Stimulated activated naive B cell treated with anti-CD40 and anti-IgM and Interleukin-4, amounts not matched to agents 10 μg/mL and 1 μg/mL and 100 μg/mL, for 72 hours (primary cell): ENCODE measurements around the gene POLD2.

Experiments
- ATAC-seq, 2 donors: fragments of 150-1000 bp; cut with Tn5 transposase; replicated peaks; 2 replicates each; pipeline ENCODE4 v1.10.0; 2021; ENCODE audit warnings: moderate library complexity in 1 of 2
- DNase-seq: peaks from one replicate; pipeline ENCODE4 v3.0.0; 2021
- H3K27ac Mint-ChIP-seq: one replicate; pipeline ENCODE4 v1.8.0; 2022; ENCODE audit warnings: mild to moderate bottlenecking, mixed read lengths
- H3K27me3 Mint-ChIP-seq, 2 donors: one replicate each; pipeline ENCODE4 v1.8.0; 2022; ENCODE audit warnings: mixed read lengths in 2 of 2
- H3K36me3 Mint-ChIP-seq, 2 donors: one replicate each; pipeline ENCODE4 v1.8.0; 2022; ENCODE audit warnings: mixed read lengths in 2 of 2, mild to moderate bottlenecking in 1 of 2
- H3K4me1 Mint-ChIP-seq, 2 donors: one replicate each; pipeline ENCODE4 v1.8.0; 2022; ENCODE audit warnings: mixed read lengths in 2 of 2, mild to moderate bottlenecking in 1 of 2
- H3K4me3 Mint-ChIP-seq, 2 donors: one replicate each; pipeline ENCODE4 v1.8.0; 2022; ENCODE audit warnings: mild to moderate bottlenecking in 2 of 2, mixed read lengths in 2 of 2, moderate library complexity in 1 of 2
- H3K9me3 Mint-ChIP-seq, 2 donors: one replicate each; pipeline ENCODE4 v1.8.0; 2022; ENCODE audit warnings: mixed read lengths in 2 of 2, mild to moderate bottlenecking in 1 of 2

Gene POLD2

DNA sequence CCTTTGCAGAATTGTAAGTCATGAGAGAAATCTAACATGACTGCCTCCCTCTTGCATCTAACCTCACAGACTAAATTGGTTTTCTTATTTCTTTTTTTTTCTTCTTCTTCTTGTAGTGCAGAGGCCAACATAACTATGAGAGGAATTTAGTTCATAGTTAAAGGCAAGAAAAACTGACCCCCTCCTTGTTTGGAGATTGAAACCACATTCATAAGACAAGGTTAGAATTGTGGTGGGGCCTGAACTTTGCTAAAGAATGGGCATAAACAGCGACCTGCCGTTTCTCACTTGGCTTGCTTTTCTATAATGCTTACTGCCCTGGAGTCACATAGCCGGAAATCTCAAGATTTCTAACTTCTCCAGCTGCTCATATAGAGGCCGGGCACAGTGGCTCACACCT, 38.6 kb downstream of the POLD2 start:
- H3K9me3 Mint-ChIP-seq = no peaks in the 10 kb centered on the region
- DNase-seq (no peak), ATAC-seq (no peak)
- no peaks in the 10 kb centered on the region for H3K27me3 Mint-ChIP-seq
- no peak overlapping the region for H3K27ac Mint-ChIP-seq
- H3K36me3 Mint-ChIP-seq = peaks cover 9 to 14% of the 10 kb centered on the region in 2 donors
- H3K4me3 Mint-ChIP-seq = no peak overlapping the region
- peaks cover 23 to 49% of the 10 kb centered on the region in 2 donors for H3K4me1 Mint-ChIP-seq

DNA sequence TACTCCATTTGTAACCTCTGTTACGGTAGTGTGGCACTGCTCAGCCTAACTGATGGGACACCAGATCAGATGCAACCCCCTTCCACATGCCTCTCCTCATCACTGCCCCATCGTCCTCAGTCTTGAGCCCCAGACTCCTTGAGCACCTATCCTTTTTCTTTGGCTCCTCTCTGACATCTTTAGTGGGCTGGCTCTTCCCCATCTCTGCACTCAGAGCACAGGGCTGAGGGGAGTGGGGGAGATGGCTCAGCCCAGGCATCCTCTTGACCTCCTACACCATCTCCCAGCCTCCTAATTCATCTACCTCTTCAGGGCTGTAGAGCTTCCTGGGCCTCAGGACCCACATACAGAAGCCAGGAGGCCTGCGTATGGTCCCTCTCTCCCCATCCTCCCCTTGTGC, 39.6 kb downstream of the POLD2 start:
- no peak for DNase-seq
- H3K4me3 Mint-ChIP-seq = peak overlapping the region; percentile 25 to 74

DNA sequence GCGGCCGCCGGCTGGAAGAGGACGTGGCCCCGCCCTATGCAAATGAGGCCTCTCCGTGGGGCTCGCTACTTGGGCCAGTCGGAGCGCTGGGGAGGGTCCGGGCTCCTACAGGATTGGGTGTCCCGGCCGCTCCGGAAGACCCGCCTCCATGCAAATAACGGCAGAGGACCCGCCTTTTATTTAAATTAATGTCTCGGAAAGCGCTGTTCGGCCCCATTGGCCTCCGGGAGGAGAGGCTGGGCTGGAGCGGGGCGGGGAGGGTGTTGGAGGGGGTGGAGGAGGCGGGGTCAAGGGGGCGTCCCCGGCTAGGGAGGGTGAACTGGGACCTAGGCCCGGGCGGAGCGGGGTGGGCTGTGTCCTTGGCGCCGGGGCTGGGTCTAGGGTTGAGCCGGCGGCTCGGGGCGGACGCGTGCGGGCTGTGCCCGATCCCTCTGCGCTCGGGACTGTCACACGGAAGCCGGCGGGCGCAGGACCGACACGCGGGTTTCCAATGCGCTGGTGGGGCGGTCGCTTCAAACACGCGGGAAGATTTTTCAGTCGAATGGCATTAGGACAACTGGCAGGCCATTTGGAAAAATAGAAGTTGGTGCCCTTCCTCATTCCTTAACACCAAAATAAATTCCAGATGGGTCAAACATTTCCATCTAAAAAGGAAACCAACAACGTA, 40.7 kb downstream of the POLD2 start:
- H3K27me3 Mint-ChIP-seq = no peaks in the 10 kb centered on the region
- ATAC-seq (peak; percentile 89 to 93), DNase-seq (peak; percentile 97)
- peaks cover 24 to 26% of the 10 kb centered on the region in 2 donors for H3K36me3 Mint-ChIP-seq
- peak overlapping the region; percentile 91 for H3K27ac Mint-ChIP-seq
- H3K4me1 Mint-ChIP-seq = peaks cover 34 to 58% of the 10 kb centered on the region in 2 donors
- H3K9me3 Mint-ChIP-seq = no peaks in the 10 kb centered on the region
- H3K4me3 Mint-ChIP-seq = peak overlapping the region; percentile 86 to 90

More for the DNA sequence above, 39.6 kb downstream of the POLD2 start:
- peaks cover 30 to 58% of the 10 kb centered on the region in 2 donors for H3K4me1 Mint-ChIP-seq
- no peaks in the 10 kb centered on the region for H3K27me3 Mint-ChIP-seq
- H3K27ac Mint-ChIP-seq = peak overlapping the region; percentile 75
- H3K36me3 Mint-ChIP-seq = peaks cover 12 to 17% of the 10 kb centered on the region in 2 donors
- H3K9me3 Mint-ChIP-seq = no peaks in the 10 kb centered on the region
- ATAC-seq = no peak

DNA sequence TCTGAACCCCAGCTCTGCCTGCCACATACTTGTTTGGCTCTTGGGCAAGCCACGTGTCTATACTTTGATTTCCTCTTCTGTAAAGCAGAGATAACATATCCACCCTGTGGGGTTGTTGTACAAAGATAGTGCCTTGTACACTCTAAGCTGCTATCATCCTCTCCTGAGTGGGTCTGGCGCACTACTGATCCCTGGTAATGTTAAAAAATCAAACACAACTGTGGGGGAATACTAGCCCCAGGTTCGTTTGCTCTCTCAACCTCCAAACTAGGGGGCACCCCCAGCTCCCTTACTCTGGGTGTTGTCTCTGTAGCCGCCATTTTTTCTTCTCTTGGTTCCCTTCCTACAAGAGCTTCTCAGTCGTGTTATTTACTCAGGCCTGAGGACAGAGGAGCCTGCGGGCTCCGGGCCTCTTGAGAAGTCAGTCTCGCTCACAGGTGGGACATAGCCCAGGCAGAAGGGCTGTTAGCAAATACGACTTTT, 42.0 kb downstream of the POLD2 start:
- ATAC-seq (no peak), DNase-seq (no peak)
- Mint-ChIP-seq H3K27ac (peak overlapping the region; percentile 97), H3K36me3 (peaks cover 29 to 35% of the 10 kb centered on the region in 2 donors), H3K4me3 (peak overlapping the region; percentile 86 to 90), H3K4me1 (peaks cover 37 to 60% of the 10 kb centered on the region in 2 donors), H3K9me3 (no peaks in the 10 kb centered on the region), H3K27me3 (no peaks in the 10 kb centered on the region)

DNA sequence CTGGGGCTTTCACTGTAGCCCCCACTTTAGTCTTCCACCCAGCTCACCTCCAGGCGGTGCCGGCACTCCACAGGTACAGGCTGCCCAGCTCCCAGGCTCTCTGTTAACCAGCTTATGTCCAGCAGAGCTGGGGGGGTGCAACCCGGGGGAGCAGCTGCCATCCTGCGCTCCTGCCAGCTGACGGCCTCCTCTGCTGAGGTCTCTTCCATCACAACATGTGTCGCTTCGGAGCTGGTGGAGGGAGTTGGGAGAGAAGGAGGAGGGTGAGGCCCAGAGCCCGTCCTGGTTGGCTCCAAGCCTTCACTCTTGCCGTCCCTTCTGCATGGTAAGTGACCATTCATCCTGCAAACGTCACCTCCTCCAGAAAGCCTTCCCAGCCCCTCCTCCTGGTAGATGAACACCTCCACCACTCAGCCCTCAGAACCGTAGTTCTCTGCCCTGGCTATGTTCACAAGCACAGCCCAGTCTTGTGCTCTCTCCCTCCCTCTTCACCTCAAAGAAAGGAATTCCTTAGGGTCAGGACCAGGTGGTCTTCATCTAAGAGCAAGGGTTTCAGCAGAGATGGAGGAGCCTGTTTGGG, 42.6 kb downstream of the POLD2 start:
- Mint-ChIP-seq H3K4me3 (peak overlapping the region; percentile 86 to 90), H3K27me3 (no peaks in the 10 kb centered on the region), H3K9me3 (no peaks in the 10 kb centered on the region), H3K4me1 (peaks cover 37 to 65% of the 10 kb centered on the region in 2 donors), H3K36me3 (peaks cover 30 to 40% of the 10 kb centered on the region in 2 donors), H3K27ac (peak overlapping the region; percentile 97)
- ATAC-seq (no peak), DNase-seq (no peak)

DNA sequence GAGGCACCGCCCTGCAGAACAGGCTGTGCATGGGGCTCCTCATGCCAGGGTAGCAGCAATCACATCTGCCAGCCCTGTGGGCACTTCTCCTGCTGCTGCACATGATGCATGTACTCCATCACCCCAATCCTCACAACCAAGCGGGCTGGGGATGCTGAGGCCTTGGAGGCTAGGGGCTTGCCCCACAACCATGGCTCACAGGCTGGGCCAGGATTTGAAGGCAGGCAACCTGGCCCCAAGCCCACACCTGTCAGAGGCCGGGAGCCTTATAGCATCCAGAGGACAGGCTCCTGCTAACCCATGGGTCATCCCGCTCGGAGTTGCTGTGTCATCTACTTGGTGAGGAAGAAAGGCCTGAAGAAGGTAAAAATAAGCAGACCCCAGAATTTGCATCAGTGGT, 43.2 kb downstream of the POLD2 start:
- Mint-ChIP-seq H3K4me3 (no peak overlapping the region), H3K36me3 (peaks cover 35 to 47% of the 10 kb centered on the region in 2 donors), H3K27ac (peak overlapping the region; percentile 97), H3K9me3 (no peaks in the 10 kb centered on the region), H3K27me3 (no peaks in the 10 kb centered on the region), H3K4me1 (peaks cover 39 to 71% of the 10 kb centered on the region in 2 donors)
- DNase-seq (no peak), ATAC-seq (no peak)

DNA sequence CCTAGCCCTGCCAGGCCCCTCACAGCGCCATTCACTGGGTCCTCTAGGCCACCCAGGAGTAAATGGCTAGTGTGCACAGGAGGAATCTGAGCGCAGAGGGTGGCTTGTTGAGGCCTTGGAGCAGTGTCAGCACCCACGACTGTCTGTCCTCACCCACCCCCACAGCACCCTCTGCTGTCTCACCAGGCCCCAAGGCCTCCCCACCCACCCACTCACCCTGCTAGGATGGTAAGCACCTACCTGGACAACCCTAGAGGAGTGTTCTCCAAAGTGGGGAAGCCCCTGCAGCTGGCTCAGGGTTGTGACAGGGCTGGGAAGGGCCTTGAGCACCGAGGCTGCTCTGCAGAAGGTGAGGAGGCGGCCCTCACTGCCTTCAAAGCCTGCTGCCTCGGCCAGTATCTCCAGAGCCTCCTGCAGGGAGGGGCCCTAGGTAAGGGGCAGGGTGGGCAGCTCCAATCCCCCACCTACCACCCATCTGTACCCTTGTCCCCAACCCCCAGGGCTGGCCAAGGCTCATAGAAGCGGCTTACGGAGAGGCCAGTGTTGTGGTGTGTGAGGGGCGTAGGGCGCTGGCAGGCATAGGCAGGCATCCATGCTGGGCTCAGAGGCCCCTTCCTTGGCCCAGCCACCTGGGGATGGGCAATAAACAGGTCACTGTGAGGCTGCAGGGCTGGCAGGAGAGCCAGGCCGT, 43.9 kb downstream of the POLD2 start:
- ATAC-seq (peak; percentile 3 to 14), DNase-seq (no peak)
- Mint-ChIP-seq H3K9me3 (no peaks in the 10 kb centered on the region), H3K27ac (peak overlapping the region; percentile 86), H3K27me3 (no peaks in the 10 kb centered on the region), H3K36me3 (peaks cover 36 to 53% of the 10 kb centered on the region in 2 donors), H3K4me1 (peaks cover 39 to 78% of the 10 kb centered on the region in 2 donors), H3K4me3 (peak overlapping the region in 1 of 2 donors; percentile 46)

DNA sequence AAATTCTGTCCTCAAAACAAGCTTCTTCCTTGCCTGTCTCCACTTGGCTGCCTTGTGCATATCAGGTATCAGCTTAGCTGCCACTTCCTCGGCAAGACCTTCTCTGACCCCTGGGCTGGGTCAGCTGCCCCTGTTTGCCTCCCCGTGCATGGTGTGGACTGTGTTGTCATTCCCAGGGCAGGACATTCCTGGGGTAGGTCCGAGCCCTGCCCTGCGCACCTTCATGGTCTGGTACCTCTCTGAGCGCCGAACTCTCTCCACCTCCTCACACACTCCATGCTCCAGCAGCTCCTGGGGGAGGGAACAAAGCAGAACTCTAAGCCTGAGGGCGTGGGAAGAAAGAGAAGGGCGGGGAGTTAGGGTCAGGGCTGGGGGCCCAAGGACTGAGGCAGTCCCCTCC, 44.8 kb downstream of the POLD2 start:
- Mint-ChIP-seq H3K9me3 (no peaks in the 10 kb centered on the region), H3K4me1 (peaks cover 42 to 80% of the 10 kb centered on the region in 2 donors), H3K36me3 (peaks cover 40 to 63% of the 10 kb centered on the region in 2 donors), H3K4me3 (peak overlapping the region; percentile 51 to 67), H3K27ac (peak overlapping the region; percentile 86), H3K27me3 (no peaks in the 10 kb centered on the region)
- ATAC-seq (no peak), DNase-seq (no peak)

DNA sequence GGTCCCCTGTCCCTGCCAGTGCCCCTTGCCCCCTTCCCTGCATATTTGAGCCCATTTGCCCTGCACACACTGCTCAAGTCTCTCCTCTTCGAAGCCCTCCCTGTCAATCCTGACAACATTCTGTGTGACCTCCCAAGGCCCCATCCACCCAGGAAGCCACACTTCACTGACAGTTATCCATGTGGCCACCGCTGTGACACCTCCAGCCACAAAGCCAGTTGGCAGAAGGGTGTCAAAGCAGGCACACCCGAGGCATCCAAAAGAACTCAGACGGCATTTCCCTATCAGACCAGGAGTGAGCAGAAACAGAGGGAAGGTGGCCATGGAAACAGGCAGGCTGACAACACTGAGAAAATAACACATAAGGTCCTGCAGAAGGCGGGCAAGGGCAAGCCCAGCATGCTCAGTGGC, 45.7 kb downstream of the POLD2 start:
- Mint-ChIP-seq H3K36me3 (peaks cover 46 to 66% of the 10 kb centered on the region in 2 donors), H3K4me1 (peaks cover 45 to 84% of the 10 kb centered on the region in 2 donors), H3K9me3 (no peaks in the 10 kb centered on the region), H3K27ac (peak overlapping the region; percentile 86), H3K27me3 (no peaks in the 10 kb centered on the region), H3K4me3 (peak overlapping the region in 1 of 2 donors; percentile 7)
- DNase-seq = no peak
- no peak for ATAC-seq

DNA sequence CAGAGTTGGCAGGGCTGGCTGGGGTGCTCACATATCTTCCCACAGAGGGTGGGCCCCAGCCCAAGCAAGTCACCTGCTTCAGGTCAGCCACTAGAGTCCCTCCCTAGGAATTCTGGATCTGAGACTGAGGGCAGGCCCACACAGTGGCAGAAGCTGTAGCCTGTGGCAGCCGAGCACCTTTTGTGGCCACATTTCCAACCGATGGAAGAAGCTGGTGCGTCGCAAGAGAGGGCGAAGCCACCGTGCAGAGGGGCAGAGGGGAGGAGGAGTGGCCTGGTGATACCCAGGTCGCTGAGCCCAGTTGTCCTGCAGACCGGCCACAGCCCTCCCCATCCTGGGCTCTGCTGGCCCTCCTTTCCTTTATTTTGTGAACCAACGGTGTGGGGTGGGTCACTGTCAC, 46.3 kb downstream of the POLD2 start:
- H3K27me3 Mint-ChIP-seq = no peaks in the 10 kb centered on the region
- H3K9me3 Mint-ChIP-seq = no peaks in the 10 kb centered on the region
- no peak for DNase-seq
- peak overlapping the region in 1 of 2 donors; percentile 29 for H3K4me3 Mint-ChIP-seq
- H3K4me1 Mint-ChIP-seq = peaks cover 50 to 88% of the 10 kb centered on the region in 2 donors
- H3K27ac Mint-ChIP-seq = peak overlapping the region; percentile 88
- H3K36me3 Mint-ChIP-seq = peaks cover 48 to 72% of the 10 kb centered on the region in 2 donors
- ATAC-seq = no peak

DNA sequence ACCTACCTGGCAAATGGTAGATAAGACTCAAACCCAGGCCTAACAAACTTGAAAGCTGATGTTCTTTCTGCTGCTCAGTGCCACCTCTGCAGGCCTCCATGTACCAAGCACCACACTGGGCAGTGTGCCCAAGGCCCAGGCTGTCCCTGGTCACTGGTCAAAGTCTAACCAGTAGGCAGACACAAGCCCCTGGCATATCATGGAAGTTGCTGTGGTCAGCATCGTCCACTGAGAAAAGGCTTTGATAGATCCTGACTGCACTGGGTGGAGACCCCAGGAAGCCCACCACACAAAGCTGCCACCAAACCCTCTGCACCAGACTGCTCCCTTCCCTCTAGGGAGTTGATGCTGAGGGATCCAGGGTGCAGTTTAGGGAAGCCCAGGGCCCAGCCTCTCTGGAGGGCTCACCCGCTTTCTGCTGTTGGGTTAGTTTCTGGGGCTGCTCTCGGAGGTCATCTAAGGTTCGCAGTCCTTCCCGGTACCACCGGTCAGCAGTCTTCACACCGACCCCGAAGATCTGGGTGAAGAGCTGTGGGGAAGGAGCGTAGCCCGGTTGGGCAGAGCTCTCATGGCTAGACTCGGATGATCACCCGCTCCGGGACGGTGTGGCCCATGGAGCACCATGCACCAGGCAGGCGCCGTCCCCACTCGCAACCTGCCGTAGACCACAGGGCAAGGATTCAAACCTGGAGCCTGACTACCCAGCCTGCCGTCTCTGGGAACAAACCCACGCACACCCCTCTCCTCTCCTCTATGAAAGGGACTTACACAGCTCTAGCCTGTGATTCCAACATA, 47.0 kb downstream of the POLD2 start:
- Mint-ChIP-seq H3K4me1 (peaks cover 53 to 90% of the 10 kb centered on the region in 2 donors), H3K4me3 (no peak overlapping the region), H3K9me3 (no peaks in the 10 kb centered on the region), H3K36me3 (peaks cover 43 to 78% of the 10 kb centered on the region in 2 donors), H3K27me3 (no peaks in the 10 kb centered on the region), H3K27ac (peak overlapping the region; percentile 99)
- DNase-seq (no peak), ATAC-seq (no peak)

DNA sequence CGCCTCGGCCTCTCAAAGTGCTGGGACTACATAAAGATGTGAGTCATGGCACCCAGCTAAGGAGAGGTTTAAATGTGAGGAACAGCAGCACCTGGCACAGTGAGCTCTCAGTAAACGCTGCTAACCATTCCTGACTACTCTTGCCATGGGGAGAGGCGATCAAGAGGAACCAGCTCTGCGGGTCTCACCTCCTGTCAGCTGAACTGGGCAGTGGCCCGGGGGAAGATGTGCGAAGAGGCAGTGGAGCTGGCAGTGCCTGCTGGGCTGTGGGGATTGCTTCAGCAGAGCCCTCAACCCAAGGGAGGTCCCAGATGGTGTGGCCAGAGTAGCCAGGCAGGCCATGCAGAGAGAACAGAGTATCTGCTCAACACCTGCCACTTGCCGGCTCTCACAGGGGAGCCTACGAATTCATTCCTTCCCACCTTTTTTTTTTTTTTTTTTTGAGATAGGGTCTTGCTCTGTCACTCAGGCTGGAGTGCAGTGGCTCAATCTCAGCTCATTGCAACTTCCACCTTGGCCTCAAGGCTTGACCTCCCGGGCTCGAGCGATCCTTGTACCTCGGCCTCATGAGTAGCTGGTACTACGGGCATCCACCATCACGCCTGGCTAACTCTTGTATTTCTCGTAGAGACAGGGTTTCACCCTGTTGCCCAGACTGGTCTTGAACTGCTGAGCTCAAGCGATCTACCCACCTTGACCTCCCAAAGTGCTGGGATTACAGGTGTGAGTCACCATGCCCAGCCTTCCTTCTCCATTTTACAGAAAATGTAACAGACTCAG, 47.9 kb downstream of the POLD2 start:
- ATAC-seq (no peak), DNase-seq (no peak)
- Mint-ChIP-seq H3K27me3 (no peaks in the 10 kb centered on the region), H3K4me3 (peak overlapping the region; percentile 84 to 87), H3K9me3 (no peaks in the 10 kb centered on the region), H3K36me3 (peaks cover 38 to 76% of the 10 kb centered on the region in 2 donors), H3K27ac (peak overlapping the region; percentile 99), H3K4me1 (peaks cover 51 to 90% of the 10 kb centered on the region in 2 donors)

DNA sequence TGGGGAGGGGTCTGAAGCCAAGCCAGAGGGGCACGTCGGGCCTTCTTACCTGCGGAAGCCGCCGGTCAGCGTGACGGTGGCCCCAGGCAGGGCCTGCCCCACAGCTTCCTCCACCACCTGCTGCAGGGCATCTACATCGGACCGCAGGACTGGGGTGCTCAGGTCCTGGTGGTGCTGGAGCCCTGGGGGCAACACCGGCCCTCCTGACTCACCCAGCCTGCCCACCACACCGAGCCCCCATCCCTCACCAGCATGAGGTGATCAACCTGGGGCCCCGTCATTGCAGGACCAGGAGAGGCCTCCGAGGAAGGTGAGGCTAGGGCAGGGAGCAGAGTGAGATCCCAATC, 49.0 kb downstream of the POLD2 start:
- peak overlapping the region; percentile 84 to 87 for H3K4me3 Mint-ChIP-seq

More for the DNA sequence above, 49.0 kb downstream of the POLD2 start:
- Mint-ChIP-seq H3K9me3 (no peaks in the 10 kb centered on the region), H3K27ac (peak overlapping the region; percentile 99), H3K4me1 (peaks cover 46 to 87% of the 10 kb centered on the region in 2 donors), H3K27me3 (no peaks in the 10 kb centered on the region), H3K36me3 (peaks cover 36 to 78% of the 10 kb centered on the region in 2 donors)
- ATAC-seq (peak; percentile 22 to 26), DNase-seq (no peak)
